NOMO-1 (cell line): Measurements from ENCODE around the gene HIVEP2.
"Not testable (repeated sequence)": the region's sequence is repeated elsewhere in the genome, so short reads cannot be mapped to it uniquely, and the experiment has no call there.

Experiments used
- DNase-seq, 2 experiments: peaks; one replicate each; lab custom pipeline; 2025; ENCODE audit not compliant: unreplicated experiment in 2 of 2; lab: John Stamatoyannopoulos, UW

Gene HIVEP2, protein sequence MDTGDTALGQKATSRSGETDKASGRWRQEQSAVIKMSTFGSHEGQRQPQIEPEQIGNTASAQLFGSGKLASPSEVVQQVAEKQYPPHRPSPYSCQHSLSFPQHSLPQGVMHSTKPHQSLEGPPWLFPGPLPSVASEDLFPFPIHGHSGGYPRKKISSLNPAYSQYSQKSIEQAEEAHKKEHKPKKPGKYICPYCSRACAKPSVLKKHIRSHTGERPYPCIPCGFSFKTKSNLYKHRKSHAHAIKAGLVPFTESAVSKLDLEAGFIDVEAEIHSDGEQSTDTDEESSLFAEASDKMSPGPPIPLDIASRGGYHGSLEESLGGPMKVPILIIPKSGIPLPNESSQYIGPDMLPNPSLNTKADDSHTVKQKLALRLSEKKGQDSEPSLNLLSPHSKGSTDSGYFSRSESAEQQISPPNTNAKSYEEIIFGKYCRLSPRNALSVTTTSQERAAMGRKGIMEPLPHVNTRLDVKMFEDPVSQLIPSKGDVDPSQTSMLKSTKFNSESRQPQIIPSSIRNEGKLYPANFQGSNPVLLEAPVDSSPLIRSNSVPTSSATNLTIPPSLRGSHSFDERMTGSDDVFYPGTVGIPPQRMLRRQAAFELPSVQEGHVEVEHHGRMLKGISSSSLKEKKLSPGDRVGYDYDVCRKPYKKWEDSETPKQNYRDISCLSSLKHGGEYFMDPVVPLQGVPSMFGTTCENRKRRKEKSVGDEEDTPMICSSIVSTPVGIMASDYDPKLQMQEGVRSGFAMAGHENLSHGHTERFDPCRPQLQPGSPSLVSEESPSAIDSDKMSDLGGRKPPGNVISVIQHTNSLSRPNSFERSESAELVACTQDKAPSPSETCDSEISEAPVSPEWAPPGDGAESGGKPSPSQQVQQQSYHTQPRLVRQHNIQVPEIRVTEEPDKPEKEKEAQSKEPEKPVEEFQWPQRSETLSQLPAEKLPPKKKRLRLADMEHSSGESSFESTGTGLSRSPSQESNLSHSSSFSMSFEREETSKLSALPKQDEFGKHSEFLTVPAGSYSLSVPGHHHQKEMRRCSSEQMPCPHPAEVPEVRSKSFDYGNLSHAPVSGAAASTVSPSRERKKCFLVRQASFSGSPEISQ (N-terminal part only)

DNA sequence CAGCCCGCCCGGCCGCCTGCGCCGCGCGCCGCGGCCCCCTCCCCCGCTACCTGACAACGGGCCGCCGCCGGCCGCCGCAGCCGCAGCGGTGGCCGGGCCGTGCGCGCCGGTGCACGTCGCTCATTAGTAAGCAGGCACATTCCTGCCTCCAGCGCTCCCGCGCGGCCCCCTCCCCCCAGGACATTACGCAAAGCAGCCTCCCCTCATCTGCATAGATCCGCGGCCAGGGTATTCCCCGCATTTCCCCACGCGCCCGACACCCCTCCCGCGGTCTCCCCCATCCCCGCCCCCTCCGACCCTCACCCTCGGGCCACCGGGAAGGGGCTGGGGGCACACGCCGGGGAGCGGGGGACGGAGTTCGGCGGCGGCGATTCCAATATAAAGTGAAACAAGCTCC is at the start of gene HIVEP2:
HIVEP2 (minus strand) TSS at position 128 of the 397 bp plus-strand sequence. CDS start 170,438 bp downstream, outside the sequence.
- no peak for DNase-seq

DNA sequence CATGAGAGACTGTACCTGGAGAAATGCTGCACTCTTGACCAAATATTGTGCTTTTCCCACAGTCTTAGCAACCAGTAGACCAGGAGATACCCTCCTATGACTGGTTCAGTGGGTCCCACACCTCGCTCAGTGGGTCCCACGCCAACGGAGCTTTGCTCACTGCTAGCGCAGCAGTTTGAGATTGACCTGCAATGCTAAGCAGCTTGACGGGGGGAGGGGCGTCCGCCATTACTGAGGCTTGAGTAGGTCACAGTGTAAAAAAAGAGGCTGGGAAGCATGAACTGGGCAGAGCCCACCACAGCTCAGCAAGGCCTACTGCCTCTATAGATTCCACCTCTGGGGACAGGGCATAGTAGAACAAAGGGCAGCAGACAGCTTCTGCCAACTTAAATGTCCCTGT is 49.0 kb upstream of the HIVEP2 start:
- DNase-seq: no peak

DNA sequence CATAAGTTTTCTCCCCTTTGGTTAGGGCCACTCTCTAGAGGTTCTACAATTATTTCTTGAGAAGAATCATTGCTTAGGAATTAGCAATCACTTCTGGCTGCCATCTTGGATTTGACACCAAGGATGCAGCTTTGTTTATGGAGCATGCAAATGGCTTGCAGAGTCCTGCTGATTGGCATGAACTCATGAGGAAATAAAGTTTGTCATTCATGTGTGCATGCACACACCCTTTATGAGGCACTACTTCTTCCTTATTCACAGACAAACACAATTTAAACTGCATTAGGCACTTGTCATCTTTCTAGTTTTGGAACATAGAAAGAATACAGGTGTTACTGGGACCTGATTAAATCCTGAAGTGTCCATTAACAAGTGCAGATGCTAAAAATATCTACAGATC is 42.5 kb upstream of the HIVEP2 start:
- no peak for DNase-seq

DNA sequence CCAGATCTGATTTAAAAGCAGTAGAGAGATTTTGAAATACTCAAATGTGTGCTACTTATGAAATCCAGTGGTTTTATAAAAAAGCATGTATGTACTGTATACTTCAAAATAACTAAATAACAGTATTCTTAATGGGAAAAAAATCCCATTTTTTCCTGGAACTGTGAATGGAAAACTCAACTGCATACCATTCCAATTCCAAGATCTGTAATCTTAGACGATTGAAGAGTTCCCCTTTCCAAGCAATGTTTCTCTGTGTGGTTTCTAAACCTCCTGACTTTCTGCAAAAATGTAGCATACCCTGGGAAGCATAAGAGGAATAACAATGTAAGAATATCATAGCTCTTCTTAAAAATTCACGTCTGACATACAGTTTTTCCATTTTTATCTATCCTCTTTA is 40.3 kb upstream of the HIVEP2 start:
- DNase-seq: no peak

DNA sequence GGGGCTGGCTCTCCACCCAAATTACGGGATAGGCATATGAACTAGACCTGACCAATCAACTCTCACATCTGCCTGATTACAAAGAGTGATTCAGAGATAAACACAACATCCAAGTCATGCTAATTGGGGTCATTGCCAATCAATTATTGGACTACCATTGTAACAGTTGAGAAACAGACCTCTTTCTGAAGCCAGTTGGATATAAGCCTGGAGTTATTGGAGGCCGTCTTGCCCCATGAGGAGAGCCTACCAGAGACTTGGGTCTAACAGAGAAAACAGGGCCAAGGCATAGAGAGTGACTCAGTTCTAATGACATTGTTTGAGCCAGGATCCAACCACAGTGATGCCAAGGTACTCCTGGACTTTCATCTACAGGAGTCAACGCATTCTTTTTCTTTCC is 39.4 kb upstream of the HIVEP2 start:
- no peak for DNase-seq

DNA sequence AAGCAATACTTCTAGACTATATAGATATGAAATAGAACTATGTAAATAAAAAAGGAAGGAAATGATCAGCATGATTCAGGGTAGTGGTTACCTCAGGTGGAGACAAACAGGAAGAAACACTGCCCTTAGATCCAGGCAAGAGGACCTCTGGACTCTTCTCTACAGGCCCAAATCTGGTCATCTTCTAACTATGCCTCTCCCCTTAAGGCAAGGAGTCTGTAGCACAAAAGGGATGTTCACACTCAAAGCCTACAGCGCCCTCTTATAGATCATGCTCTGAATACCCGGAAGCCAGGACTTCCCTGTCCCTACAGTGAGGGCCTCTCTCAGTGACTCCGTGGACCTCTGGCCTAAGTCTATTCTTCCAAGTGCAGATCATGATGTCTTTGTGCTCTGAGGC is 30.4 kb upstream of the HIVEP2 start:
- peak in 1 of 2 experiments; percentile 15 for DNase-seq

DNA sequence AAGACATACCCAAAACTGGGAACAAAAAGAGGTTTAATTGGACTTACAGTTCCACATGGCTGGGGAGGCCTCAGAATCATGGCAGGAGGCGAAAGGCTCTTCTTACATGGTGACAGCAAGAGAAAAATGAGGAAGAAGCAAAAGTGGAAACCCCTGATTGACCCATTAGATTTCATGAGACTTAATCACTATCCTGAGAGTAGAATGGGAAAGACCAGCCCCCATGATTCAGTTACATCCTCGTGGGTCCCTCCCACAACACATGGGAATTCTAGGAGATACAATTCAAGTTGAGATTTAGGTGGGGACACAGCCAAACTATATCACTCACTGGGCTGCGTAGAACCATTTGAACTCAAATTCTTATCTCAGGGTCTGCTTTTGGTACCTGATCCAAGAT is 26.0 kb upstream of the HIVEP2 start:
- DNase-seq: not testable (repeated sequence)

DNA sequence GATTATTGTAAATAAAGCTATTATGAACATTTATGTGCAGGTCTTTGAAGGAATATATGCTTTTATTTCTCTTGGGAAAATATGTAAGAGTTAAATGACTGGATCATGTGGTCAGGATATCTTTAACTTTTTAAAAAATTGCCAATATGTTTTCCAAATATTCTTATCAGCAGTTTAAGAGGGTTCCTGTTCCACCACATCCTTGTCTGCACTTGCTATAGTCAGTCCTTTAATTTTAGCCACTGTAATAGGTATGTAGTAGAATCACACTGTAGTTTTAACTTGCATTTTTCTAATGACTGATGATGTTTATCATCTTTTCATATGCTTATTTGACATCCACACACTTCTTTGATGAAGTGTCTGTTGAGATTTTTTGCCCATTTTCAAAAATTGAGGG is 23.6 kb upstream of the HIVEP2 start:
- no peak for DNase-seq

DNA sequence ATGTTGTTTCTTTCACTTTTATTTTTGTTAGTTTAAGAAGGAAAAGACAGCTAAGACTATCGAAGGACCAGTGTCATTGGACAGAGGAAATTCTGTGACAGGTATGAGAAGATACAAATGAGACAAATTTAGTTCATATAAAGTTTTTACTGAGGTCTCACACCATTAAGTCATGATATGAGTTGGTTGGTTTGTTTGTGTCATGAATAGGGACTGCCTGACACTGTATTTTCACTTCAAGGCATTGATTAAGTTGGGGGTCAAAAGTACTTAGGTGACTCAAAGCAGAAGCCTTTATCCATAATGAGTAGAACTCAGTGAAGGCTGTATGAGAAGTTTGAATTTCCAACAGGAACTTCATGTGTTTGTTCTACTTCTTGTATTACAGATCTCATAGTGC is 21.3 kb upstream of the HIVEP2 start:
- DNase-seq: no peak

DNA sequence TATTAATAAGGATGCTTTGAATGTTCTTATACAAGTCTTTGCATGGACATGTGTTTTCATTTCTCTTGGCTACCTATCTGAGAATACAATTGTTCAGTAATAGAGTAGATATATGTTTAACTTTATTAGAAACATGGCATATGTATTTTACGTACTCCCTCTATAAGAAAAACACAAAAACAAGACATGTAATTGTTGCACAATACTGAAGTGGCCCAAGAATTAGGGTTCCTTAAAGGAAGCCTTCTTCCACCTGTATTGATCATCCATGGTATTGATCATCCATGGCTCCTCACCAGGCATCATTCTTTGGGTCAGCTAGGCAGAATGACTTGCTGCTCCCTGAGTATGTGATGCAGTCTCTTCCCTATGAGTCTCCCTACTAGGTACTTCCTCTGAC is 20.2 kb upstream of the HIVEP2 start:
- no peak for DNase-seq

DNA sequence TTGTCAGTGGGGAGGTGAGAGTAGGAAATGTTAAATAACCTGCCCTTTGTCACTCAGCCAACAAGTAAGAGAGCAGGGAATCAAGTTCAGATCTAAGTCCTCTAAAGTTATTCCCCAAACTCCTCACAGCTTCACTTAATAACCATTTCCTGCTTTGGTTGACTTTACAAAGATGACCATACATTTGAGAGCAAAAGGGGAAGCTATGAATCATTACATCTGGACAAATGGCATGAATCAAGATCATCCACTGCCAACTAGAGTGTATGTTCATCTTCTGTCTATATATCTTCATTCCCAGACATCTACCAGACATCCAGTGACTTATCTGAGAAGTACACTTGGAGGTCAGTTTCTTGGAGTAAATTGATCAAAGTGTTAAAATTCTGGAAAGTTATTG is 15.1 kb upstream of the HIVEP2 start:
- peak in 1 of 2 experiments; percentile 34 for DNase-seq

DNA sequence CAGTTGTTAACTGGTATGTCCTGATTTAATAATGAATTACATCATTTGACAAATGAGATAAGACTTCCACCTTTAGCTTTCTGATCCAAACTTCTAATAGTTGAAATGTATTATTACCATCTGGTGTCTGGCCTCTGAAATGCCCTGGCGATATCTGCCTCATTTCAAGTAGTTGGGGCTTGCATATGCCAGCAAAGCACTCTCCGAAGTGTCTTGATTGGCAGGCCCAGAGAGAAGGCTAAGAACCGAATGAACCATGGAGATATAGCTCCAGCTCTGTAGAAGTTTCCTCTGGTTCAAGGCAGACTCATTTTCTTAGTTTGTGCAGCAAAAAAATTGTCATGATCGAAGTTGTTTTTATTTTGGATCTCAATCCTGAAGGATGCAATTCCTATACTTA is 13.4 kb upstream of the HIVEP2 start:
- no peak for DNase-seq

DNA sequence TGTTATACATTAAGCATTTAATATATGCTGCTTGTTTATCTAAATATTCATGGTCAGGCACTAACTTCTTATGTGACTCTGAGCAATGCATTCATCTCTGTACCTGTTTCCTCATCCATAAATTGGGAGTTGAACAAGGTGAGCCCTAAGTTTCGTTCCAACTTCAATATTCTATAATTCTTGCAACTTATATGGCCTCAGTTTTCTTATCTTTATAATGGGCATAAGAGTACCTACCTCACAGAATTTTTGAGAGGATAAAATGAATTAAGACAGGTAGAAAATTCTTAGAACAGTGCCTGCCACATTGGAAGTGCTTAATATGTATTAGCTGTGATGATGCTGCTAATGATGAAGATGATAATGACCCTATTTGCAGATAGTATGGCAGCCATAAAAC is 11.8 kb upstream of the HIVEP2 start:
- DNase-seq: no peak

DNA sequence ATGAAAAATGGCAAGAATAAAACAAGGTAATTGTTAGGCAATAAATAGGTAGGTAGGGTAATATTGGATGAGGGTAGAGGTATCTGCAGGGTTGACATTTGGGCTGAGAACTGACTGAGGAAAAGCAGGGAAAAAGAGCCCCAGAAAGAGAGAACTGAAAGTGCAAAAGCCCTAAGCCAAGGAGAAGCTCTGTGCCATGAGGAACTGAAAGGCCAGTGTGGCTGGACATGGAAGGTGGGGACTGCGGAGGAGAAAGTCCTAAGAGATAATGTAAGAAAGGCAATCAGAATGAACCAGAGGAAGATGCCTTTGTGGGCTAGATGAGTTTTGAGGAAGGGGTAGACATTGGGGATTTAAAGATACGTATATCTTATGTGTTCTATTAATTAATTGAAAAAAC is 9.9 kb upstream of the HIVEP2 start:
- peak; percentile 70 to 75 for DNase-seq

DNA sequence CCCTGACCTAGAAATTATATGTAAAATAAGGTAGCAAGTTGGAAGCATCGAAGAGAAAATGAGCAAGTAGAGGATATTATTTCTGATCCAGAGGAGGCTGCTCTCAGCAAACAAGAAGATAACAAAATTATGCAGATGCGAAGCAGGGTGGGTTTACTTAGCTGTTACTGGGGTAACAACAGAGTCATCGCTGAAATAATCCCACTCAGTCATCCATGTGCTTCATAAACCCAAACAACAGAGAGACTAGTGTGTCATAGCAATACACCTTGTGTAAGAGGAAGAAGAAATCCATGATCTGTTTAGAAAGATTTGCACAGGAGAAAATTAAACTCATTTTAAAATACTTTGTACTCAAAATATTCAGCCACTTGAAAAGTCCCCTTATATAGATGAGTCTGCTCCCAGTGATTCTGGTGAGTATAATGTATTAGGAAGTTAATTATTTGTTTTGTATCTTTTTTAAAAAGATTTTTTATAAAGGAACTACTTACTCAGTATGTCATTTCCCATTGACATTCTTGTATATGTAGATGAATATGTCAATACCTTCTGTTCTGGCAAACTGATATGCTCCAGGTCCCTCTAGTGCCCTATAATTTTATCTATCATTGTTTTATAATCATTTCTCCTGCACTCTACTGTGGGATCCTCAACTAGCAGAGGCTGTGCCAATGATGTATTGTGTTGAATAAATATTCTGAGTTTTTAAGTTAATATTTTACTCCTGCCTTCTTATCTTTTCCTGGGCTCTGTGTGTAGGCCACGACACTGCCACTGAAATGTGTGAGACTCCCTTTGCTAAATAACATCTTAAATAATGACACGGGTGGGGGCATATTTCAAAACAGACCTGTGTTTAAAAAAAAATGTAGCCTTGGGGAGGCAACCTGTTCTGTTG is 8.6 kb upstream of the HIVEP2 start:
- DNase-seq: no peak

DNA sequence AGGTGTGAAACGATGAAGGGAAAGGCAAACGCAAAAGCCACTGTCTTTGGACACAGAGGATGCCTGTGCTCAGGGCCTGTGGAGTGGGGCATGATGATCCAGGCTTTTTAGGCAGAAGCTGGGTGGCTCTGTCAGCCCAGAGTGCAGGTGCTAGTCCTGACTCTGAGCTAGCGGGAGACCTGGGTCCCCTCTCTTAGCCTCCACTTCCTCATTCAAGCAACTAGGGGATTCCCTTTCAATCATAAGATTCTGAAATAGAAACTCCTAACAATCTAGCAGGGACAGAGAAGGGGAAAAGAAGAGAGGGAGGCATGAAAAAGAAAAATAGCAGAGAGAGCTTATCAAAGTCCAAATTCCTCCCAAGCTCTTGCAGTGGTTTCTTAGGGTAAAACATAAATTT is 7.6 kb upstream of the HIVEP2 start:
- no peak for DNase-seq

DNA sequence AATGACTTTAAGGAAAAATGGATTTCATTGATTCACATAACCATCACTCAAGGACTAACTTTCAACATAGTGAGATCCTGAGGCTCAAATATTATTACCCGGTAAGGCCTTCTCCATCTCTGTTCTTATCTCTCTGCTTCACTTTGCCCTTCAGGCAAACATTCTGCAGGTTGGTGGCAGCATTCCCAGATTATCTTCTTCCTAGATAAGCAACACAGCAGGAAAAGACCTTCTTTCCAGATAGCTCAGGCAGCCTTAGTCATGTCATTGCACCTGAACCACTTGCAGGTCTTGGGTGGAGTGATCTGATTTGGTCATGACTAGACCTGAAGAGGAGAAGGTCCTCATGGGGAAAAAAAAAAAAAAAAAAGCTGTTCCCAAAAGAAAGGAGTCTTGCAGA is 5.3 kb upstream of the HIVEP2 start:
- no peak for DNase-seq

DNA sequence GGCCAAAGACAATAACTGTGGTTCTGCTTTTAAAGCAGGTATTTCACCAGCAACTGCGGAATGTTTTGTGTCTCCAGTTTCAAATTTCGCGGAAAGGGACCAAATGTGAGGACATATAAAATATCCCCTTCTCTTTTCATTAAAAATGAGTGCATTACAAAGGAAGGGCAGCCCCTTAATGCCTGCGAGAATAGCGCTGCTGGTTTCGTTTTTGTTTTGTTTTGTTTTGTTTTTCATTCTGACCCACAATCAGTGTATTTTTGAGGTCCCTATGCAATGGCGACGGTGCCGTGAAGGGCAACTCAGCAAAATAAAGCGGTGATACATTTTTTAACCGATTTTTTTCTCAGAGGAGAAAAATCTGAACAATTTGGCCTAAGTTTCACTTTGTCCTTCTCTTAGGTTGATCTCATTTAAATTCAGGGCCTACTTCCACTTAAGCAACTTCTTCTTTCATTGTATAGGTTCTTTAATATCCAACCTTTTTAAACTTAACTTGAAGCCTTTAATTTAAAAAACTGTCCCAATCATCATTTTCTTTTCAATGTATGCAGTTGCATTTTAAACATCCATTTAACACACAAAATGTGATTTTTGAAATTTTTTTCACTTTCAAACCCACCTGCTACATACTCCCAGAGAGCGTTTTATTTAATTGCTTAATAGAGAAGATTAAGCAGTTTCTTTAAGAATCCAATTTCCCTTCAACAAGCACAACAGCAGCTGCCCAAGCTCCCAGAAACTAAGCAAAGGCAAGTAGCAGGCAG is 2.9 kb upstream of the HIVEP2 start:
- peak in 1 of 2 experiments; percentile 42 for DNase-seq

DNA sequence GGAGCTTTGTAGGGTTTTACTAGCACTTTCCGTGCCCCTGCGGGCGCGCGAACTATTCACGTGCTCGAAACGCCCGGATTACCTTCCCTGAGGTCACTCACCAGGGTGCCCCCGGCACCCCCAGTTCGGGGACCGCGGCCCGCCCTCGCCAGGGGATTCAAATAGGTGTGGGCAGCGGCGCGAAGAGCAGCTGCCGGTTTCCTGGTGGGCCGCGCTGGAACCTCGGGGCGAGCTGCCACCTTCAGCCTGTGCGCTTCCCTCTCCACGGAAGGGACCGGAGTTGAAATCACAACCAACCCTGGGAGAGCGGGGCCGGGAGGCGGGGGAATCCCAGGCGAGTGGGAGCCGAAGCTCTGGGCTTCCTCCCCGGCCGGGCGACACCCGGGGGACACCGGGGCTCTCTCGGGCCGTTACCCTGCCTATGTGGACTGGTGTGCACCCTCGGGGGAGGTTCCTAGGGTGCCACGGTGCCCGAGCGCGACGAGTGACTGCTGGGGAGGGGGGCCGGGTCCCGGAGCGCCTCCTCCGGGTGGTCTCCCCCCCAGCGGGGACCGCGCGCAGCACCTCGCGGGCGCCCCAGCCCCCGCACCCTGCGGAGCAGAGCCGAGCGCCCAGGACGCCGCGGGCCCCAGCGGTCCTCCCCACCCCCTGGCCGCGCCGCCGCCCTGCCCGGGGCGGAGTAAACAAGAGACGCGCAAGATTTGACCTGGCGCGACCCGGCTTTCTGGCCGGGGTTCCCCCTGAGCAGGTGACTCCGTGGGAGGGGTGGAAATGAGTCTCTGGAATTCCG is 2.1 kb upstream of the HIVEP2 start:
- peak in 1 of 2 experiments; percentile 35 for DNase-seq
